HepG2 (cell line): ENCODE results near the gene NGFR. TPM values are rescaled to one million over a fixed set of nuclear protein-coding genes. Genes with fewer than 3 reads are reported as not detected.
A peak's percentile ranks its signal among the peaks of the same experiment; 100 is the strongest.

Source experiments
- ARNT2 ChIP-seq: sonication (generic); formaldehyde crosslinking; IDR thresholded peaks from 2 replicates; pipeline ENCODE4 v1.8.0; 2022; ENCODE audit warnings: mild to moderate bottlenecking, low read depth, missing genetic modification reagents, moderate library complexity
- BORCS8-MEF2B ChIP-seq: sonication (generic); formaldehyde crosslinking; IDR thresholded peaks from 2 replicates; pipeline ENCODE4 v1.8.0; 2022; ENCODE audit warnings: mild to moderate bottlenecking, missing genetic modification reagents
- CBX5 ChIP-seq: sonication (generic); formaldehyde crosslinking; IDR thresholded peaks from 2 replicates; pipeline ENCODE4 v1.4.0; 2020; ENCODE audit warnings: missing genetic modification reagents, borderline replicate concordance
- GTF2F1 ChIP-seq: fragments of 150-350 bp; IDR thresholded peaks from 2 replicates; pipeline ENCODE4 v1.6.1; 2014; ENCODE audit warnings: low read length
- PTBP1 ChIP-seq: fragments of 200-400 bp; formaldehyde crosslinking; IDR thresholded peaks from 2 replicates; pipeline ENCODE4 v1.6.1; 2018; ENCODE audit warnings: low read length, low read depth; ENCODE audit not compliant: poor library complexity, severe bottlenecking
- SKI ChIP-seq: fragments of 450-650 bp; IDR thresholded peaks from one replicate; pipeline ENCODE4 v1.6.1; 2018; ENCODE audit warnings: mild to moderate bottlenecking; ENCODE audit not compliant: partially characterized antibody
- ZBTB7B ChIP-seq: sonication (generic); formaldehyde crosslinking; IDR thresholded peaks from 2 replicates; pipeline ENCODE4 v1.4.0; 2020; ENCODE audit warnings: missing genetic modification reagents
- ZNF337 ChIP-seq: sonication (generic); formaldehyde crosslinking; IDR thresholded peaks from 2 replicates; pipeline ENCODE4 v1.5.1; 2020; ENCODE audit warnings: missing genetic modification reagents, low read depth, mild to moderate bottlenecking, borderline replicate concordance
- ZNF354B ChIP-seq: sonication (generic); formaldehyde crosslinking; IDR thresholded peaks from 2 replicates; pipeline ENCODE4 v1.8.0; 2022; ENCODE audit warnings: mild to moderate bottlenecking, missing genetic modification reagents
- ZNF672 ChIP-seq: sonication (generic); formaldehyde crosslinking; IDR thresholded peaks from 2 replicates; pipeline ENCODE4 v1.8.1; 2022; ENCODE audit warnings: missing genetic modification reagents
- polyA plus RNA-seq, 8 experiments: library from polyadenylated mRNA; depleted of rRNA in 3 of 8; stranded (reverse) in 7 of 8; unstranded in 1 of 8; fragments of >200 nt; fragmentation: Illumina TruSeq in 4 of 8; extraction: Trizol in 4 of 8; gene quantifications; 2 replicates each; pipeline versions ENCODE4 v1.2.1 to v1.2.3, GENCODE V29; 2011 to 2016; ENCODE audit warnings: low read depth in 4 of 8, missing spikeins in 1 of 8, mixed read lengths in 1 of 8; ENCODE audit not compliant: insufficient read depth in 1 of 8
- total RNA-seq, 5 experiments: library from RNA; depleted of rRNA; stranded (reverse); fragments of >200 nt; fragmentation: Illumina TruSeq; extraction: Trizol; gene quantifications; 2 replicates each; pipeline ENCODE4 v1.2.3, GENCODE V29; 2016; ENCODE audit warnings: low read depth in 1 of 5
- TF ChIP-seq, protein P1 (sequence below): sonication (generic); formaldehyde crosslinking; IDR thresholded peaks from one replicate; pipeline ENCODE4 v1.5.1; 2020; ENCODE audit warnings: mild to moderate bottlenecking, missing genetic modification reagents; ENCODE audit errors: not compliant biosample characterization
- TF ChIP-seq, protein P2 (sequence below): sonication (generic); formaldehyde crosslinking; IDR thresholded peaks from 2 replicates; pipeline ENCODE4 v1.9.0; 2021; ENCODE audit warnings: missing genetic modification reagents, borderline replicate concordance
- TF ChIP-seq, protein P3 (sequence below): sonication (generic); formaldehyde crosslinking; IDR thresholded peaks from 2 replicates; pipeline ENCODE4 v1.4.0; 2020; ENCODE audit warnings: mild to moderate bottlenecking, missing genetic modification reagents
- TF ChIP-seq, protein P4 (sequence below): IDR thresholded peaks from 2 replicates; pipeline ENCODE4 v1.6.1; 2016; ENCODE audit warnings: low read depth

NGFR gene
- total and polyA plus RNA-seq, 2 of the 13 experiments (the other 11 are each of a cell fraction or from before 2014, with no cell fraction given): 1.1 to 1.8 TPM

DNA sequence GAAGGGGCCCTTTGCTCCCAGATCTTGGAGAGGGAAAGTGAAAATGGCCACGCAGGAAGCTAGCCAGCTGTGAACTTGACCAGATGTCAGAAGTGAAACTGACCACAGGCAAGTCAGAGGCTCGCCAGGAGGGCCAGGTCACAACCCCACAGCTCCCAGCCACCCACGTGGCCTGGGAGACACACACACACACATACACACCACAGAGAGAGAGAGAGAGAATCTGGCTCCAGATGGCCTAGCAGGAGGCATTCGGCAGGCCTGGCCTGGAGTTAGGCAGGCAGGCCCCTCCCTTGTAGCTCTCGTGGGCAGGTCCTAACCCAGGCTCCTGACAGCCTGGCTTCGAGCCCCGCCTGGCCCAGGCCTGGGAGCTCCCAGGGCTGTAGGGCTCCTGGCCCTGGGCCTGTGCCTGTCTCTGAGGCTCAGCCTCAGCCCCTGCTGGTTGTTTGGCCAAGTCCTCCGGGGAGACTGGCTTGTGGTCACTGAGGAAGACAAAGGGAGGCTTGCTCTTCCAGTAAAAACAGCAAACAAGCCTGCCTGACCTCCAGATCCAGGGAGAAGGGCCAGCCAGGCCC lies 20.2 kb downstream of the NGFR start (continued):
- TF ChIP-seq, protein P1, sequence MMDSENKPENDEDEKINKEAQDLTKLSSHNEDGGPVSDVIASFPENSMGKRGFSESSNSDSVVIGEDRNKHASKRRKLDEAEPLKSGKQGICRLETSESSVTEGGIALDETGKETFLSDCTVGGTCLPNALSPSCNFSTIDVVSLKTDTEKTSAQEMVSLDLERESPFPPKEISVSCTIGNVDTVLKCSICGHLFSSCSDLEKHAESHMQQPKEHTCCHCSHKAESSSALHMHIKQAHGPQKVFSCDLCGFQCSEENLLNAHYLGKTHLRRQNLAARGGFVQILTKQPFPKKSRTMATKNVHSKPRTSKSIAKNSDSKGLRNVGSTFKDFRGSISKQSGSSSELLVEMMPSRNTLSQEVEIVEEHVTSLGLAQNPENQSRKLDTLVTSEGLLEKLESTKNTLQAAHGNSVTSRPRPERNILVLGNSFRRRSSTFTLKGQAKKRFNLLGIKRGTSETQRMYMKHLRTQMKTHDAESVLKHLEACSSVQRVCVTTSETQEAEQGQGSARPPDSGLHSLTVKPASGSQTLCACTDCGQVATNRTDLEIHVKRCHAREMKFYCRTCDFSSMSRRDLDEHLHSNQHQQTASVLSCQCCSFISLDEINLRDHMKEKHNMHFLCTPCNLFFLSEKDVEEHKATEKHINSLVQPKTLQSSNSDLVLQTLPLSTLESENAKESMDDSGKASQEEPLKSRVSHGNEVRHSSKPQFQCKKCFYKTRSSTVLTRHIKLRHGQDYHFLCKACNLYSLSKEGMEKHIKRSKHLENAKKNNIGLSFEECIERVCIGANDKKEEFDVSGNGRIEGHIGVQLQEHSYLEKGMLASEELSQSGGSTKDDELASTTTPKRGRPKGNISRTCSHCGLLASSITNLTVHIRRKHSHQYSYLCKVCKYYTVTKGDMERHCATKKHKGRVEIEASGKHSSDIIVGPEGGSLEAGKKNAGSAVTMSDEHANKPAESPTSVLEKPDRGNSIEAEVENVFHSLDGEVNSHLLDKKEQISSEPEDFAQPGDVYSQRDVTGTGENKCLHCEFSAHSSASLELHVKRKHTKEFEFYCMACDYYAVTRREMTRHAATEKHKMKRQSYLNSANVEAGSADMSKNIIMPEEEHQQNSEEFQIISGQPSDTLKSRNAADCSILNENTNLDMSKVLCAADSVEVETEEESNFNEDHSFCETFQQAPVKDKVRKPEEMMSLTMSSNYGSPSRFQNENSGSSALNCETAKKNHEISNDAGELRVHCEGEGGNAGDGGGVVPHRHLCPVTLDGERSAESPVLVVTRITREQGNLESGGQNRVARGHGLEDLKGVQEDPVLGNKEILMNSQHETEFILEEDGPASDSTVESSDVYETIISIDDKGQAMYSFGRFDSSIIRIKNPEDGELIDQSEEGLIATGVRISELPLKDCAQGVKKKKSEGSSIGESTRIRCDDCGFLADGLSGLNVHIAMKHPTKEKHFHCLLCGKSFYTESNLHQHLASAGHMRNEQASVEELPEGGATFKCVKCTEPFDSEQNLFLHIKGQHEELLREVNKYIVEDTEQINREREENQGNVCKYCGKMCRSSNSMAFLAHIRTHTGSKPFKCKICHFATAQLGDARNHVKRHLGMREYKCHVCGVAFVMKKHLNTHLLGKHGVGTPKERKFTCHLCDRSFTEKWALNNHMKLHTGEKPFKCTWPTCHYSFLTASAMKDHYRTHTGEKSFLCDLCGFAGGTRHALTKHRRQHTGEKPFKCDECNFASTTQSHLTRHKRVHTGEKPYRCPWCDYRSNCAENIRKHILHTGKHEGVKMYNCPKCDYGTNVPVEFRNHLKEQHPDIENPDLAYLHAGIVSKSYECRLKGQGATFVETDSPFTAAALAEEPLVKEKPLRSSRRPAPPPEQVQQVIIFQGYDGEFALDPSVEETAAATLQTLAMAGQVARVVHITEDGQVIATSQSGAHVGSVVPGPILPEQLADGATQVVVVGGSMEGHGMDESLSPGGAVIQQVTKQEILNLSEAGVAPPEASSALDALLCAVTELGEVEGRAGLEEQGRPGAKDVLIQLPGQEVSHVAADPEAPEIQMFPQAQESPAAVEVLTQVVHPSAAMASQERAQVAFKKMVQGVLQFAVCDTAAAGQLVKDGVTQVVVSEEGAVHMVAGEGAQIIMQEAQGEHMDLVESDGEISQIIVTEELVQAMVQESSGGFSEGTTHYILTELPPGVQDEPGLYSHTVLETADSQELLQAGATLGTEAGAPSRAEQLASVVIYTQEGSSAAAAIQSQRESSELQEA (CRISPR knock-in tag): peak; percentile 43
- TF ChIP-seq, protein P2, sequence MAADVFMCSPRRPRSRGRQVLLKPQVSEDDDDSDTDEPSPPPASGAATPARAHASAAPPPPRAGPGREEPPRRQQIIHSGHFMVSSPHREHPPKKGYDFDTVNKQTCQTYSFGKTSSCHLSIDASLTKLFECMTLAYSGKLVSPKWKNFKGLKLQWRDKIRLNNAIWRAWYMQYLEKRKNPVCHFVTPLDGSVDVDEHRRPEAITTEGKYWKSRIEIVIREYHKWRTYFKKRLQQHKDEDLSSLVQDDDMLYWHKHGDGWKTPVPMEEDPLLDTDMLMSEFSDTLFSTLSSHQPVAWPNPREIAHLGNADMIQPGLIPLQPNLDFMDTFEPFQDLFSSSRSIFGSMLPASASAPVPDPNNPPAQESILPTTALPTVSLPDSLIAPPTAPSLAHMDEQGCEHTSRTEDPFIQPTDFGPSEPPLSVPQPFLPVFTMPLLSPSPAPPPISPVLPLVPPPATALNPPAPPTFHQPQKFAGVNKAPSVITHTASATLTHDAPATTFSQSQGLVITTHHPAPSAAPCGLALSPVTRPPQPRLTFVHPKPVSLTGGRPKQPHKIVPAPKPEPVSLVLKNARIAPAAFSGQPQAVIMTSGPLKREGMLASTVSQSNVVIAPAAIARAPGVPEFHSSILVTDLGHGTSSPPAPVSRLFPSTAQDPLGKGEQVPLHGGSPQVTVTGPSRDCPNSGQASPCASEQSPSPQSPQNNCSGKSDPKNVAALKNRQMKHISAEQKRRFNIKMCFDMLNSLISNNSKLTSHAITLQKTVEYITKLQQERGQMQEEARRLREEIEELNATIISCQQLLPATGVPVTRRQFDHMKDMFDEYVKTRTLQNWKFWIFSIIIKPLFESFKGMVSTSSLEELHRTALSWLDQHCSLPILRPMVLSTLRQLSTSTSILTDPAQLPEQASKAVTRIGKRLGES (CRISPR knock-in tag): no peak
- TF ChIP-seq BORCS8-MEF2B (CRISPR knock-in tag) (peak; percentile 97), ZNF337 (CRISPR knock-in tag) (peak; percentile 84; the same call in 1 of the 2 replicates), ARNT2 (CRISPR knock-in tag) (no peak; the same call in 1 of the 2 replicates), SKI (peak; percentile 77), ZBTB7B (CRISPR knock-in tag) (0 out of 2 replicates have a peak, but pooled peaks have one; percentile 54), CBX5 (CRISPR knock-in tag) (peak; percentile 96), ZNF354B (no peak), ZNF672 (CRISPR knock-in tag) (no peak), PTBP1 (no peak), GTF2F1 (no peak)
- TF ChIP-seq, protein P3, sequence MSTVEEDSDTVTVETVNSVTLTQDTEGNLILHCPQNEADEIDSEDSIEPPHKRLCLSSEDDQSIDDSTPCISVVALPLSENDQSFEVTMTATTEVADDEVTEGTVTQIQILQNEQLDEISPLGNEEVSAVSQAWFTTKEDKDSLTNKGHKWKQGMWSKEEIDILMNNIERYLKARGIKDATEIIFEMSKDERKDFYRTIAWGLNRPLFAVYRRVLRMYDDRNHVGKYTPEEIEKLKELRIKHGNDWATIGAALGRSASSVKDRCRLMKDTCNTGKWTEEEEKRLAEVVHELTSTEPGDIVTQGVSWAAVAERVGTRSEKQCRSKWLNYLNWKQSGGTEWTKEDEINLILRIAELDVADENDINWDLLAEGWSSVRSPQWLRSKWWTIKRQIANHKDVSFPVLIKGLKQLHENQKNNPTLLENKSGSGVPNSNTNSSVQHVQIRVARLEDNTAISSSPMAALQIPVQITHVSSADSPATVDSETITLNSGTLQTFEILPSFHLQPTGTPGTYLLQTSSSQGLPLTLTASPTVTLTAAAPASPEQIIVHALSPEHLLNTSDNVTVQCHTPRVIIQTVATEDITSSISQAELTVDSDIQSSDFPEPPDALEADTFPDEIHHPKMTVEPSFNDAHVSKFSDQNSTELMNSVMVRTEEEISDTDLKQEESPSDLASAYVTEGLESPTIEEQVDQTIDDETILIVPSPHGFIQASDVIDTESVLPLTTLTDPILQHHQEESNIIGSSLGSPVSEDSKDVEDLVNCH (CRISPR knock-in tag): no peak
- TF ChIP-seq, protein P4, sequence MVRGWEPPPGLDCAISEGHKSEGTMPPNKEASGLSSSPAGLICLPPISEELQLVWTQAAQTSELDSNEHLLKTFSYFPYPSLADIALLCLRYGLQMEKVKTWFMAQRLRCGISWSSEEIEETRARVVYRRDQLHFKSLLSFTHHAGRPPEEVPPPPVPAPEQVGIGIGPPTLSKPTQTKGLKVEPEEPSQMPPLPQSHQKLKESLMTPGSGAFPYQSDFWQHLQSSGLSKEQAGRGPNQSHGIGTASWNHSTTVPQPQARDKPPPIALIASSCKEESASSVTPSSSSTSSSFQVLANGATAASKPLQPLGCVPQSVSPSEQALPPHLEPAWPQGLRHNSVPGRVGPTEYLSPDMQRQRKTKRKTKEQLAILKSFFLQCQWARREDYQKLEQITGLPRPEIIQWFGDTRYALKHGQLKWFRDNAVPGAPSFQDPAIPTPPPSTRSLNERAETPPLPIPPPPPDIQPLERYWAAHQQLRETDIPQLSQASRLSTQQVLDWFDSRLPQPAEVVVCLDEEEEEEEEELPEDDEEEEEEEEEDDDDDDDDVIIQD (CRISPR knock-in tag): no peak
